HepG2 (cell line): ENCODE measurements around the gene NCOA6. TPM values are rescaled to one million over a fixed set of nuclear protein-coding genes. Genes with fewer than 3 reads are reported as not detected.

ENCODE experiments used
- ATF1 ChIP-seq: IDR thresholded peaks from 2 replicates; pipeline ENCODE4 v1.6.1; 2016; ENCODE audit warnings: mild to moderate bottlenecking, control low read depth
- CENPX ChIP-seq: sonication (generic); formaldehyde crosslinking; IDR thresholded peaks from 2 replicates; pipeline ENCODE4 v1.9.0; 2021; ENCODE audit warnings: mild to moderate bottlenecking, missing genetic modification reagents, moderate library complexity
- MXI1 ChIP-seq: IDR thresholded peaks from 3 replicates; pipeline ENCODE4 v1.6.1; 2012; ENCODE audit warnings: low read depth, low read length, inconsistent platforms, borderline replicate concordance
- NFKB2 ChIP-seq: sonication (generic); formaldehyde crosslinking; IDR thresholded peaks from 2 replicates; pipeline ENCODE4 v1.4.0; 2020; ENCODE audit warnings: missing genetic modification reagents, borderline replicate concordance
- NFYB ChIP-seq: sonication (generic); formaldehyde crosslinking; IDR thresholded peaks from 2 replicates; pipeline ENCODE4 v1.4.0; 2020; ENCODE audit warnings: missing genetic modification reagents
- SIN3B ChIP-seq: fragments of 150-350 bp; IDR thresholded peaks from 2 replicates; pipeline ENCODE4 v1.6.1; 2014; ENCODE audit warnings: low read length
- ZMYM2 ChIP-seq: sonication (generic); formaldehyde crosslinking; IDR thresholded peaks from 2 replicates; pipeline ENCODE4 v1.8.0; 2022; ENCODE audit warnings: mild to moderate bottlenecking, missing genetic modification reagents
- ZNF253 ChIP-seq: sonication (generic); formaldehyde crosslinking; IDR thresholded peaks from 2 replicates; pipeline ENCODE4 v1.8.0; 2022; ENCODE audit warnings: mild to moderate bottlenecking, missing genetic modification reagents, borderline replicate concordance
- ZNF317 ChIP-seq: sonication (generic); formaldehyde crosslinking; IDR thresholded peaks from 2 replicates; pipeline ENCODE4 v1.5.0; 2020; ENCODE audit warnings: mild to moderate bottlenecking, missing genetic modification reagents
- ZNF441 ChIP-seq: sonication (generic); formaldehyde crosslinking; IDR thresholded peaks from 2 replicates; pipeline ENCODE4 v1.7.0; 2021; ENCODE audit warnings: missing genetic modification reagents, borderline replicate concordance
- ZNF619 ChIP-seq: sonication (generic); formaldehyde crosslinking; IDR thresholded peaks from 2 replicates; pipeline ENCODE4 v1.4.0; 2020; ENCODE audit warnings: mild to moderate bottlenecking, missing genetic modification reagents
- ZNF766 ChIP-seq: sonication (generic); formaldehyde crosslinking; IDR thresholded peaks from 2 replicates; pipeline ENCODE4 v1.5.0; 2020; ENCODE audit warnings: missing genetic modification reagents, borderline replicate concordance
- ZNF780A ChIP-seq: sonication (generic); formaldehyde crosslinking; IDR thresholded peaks from 2 replicates; pipeline ENCODE4 v1.8.0; 2022; ENCODE audit warnings: mild to moderate bottlenecking, missing genetic modification reagents, moderate library complexity
- ZNF790 ChIP-seq: sonication (generic); formaldehyde crosslinking; IDR thresholded peaks from 2 replicates; pipeline ENCODE4 v1.8.0; 2022; ENCODE audit warnings: missing genetic modification reagents, mild to moderate bottlenecking, borderline replicate concordance
- polyA plus RNA-seq, 8 experiments: library from polyadenylated mRNA; depleted of rRNA in 3 of 8; stranded (reverse) in 7 of 8; unstranded in 1 of 8; fragments of >200 nt; fragmentation: Illumina TruSeq in 4 of 8; extraction: Trizol in 4 of 8; gene quantifications; 2 replicates each; pipeline versions ENCODE4 v1.2.1 to v1.2.3, GENCODE V29; 2011 to 2016; ENCODE audit warnings: low read depth in 4 of 8, missing spikeins in 1 of 8, mixed read lengths in 1 of 8; ENCODE audit not compliant: insufficient read depth in 1 of 8
- total RNA-seq, 5 experiments: library from RNA; depleted of rRNA; stranded (reverse); fragments of >200 nt; fragmentation: Illumina TruSeq; extraction: Trizol; gene quantifications; 2 replicates each; pipeline ENCODE4 v1.2.3, GENCODE V29; 2016; ENCODE audit warnings: low read depth in 1 of 5
- TF ChIP-seq, protein P1 (sequence below): sonication (generic); formaldehyde crosslinking; IDR thresholded peaks from 2 replicates; pipeline ENCODE4 v1.4.0; 2020; ENCODE audit warnings: missing genetic modification reagents
- TF ChIP-seq, protein P2 (sequence below): sonication (generic); formaldehyde crosslinking; IDR thresholded peaks from 2 replicates; pipeline ENCODE4 v1.9.0; 2022; ENCODE audit warnings: missing genetic modification reagents, mild to moderate bottlenecking, borderline replicate concordance
- TF ChIP-seq, protein P3 (sequence below): sonication (generic); formaldehyde crosslinking; conservative IDR thresholded peaks from 2 replicates; pipeline ENCODE4 v1.4.0; 2020; ENCODE audit warnings: missing genetic modification reagents
- TF ChIP-seq, protein P4 (sequence below): sonication (generic); formaldehyde crosslinking; IDR thresholded peaks from 2 replicates; pipeline ENCODE4 v1.5.1; 2020; ENCODE audit warnings: mild to moderate bottlenecking, missing genetic modification reagents, moderate library complexity
- TF ChIP-seq, protein P5 (sequence below): IDR thresholded peaks from 2 replicates; pipeline ENCODE4 v1.6.1; 2016; ENCODE audit warnings: mild to moderate bottlenecking, missing biosample characterization, missing genetic modification reagents

Gene NCOA6
- total and polyA plus RNA-seq, 2 of the 13 experiments (the other 11 are each of a cell fraction or from before 2014, with no cell fraction given) = 11.2 to 29.3 TPM

DNA sequence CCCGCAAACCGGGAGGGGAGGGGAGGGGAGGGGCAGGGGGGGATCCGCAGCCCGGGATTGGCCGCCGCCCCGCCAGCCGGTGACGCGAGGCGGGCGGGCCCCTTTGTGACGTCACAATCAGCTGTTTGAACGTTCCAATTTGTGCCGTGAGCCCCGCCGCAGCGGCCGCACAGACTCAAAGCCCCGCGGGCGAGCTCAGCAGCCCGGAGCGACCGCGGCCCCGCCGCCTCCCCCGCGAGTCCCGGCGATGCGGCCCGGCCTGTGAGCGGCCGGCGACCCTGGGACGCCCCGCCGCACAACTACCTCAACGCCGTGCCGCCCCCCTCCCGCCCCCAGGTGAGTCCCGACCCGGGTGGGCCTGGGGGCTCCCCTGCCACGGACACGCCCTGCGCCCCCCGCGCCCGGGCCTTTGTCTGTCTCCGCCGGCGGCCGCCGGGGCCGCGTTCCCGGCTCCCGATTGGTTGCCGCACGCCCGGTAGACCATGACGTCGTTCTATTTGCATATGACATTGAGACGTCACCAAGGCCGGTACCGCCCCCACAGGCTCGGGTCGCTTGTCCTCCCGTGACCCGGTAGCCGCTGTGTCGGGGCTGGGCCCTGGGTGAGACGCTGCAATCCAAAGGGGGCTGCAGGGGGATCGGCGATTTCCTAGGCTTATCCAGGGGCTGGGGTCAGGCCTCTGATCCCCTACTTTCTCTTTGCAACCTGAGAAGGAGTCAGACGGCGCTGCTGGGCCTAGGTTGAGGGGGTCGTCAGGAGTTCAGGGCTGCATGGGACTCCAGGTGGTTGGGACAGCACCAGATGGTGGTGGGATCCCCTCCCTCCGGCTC is 121.1 kb downstream of the NCOA6 start, which contains the start of gene TP53INP2 (continued):
- TF ChIP-seq, protein P1, sequence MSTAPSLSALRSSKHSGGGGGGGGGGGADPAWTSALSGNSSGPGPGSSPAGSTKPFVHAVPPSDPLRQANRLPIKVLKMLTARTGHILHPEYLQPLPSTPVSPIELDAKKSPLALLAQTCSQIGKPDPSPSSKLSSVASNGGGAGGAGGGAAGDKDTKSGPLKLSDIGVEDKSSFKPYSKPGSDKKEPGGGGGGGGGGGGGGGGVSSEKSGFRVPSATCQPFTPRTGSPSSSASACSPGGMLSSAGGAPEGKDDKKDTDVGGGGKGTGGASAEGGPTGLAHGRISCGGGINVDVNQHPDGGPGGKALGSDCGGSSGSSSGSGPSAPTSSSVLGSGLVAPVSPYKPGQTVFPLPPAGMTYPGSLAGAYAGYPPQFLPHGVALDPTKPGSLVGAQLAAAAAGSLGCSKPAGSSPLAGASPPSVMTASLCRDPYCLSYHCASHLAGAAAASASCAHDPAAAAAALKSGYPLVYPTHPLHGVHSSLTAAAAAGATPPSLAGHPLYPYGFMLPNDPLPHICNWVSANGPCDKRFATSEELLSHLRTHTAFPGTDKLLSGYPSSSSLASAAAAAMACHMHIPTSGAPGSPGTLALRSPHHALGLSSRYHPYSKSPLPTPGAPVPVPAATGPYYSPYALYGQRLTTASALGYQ (CRISPR knock-in tag) = no peak
- TF ChIP-seq, protein P2, sequence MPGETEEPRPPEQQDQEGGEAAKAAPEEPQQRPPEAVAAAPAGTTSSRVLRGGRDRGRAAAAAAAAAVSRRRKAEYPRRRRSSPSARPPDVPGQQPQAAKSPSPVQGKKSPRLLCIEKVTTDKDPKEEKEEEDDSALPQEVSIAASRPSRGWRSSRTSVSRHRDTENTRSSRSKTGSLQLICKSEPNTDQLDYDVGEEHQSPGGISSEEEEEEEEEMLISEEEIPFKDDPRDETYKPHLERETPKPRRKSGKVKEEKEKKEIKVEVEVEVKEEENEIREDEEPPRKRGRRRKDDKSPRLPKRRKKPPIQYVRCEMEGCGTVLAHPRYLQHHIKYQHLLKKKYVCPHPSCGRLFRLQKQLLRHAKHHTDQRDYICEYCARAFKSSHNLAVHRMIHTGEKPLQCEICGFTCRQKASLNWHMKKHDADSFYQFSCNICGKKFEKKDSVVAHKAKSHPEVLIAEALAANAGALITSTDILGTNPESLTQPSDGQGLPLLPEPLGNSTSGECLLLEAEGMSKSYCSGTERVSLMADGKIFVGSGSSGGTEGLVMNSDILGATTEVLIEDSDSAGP = peak; percentile 75
- TF ChIP-seq ZMYM2 (CRISPR knock-in tag) (no peak), ZNF441 (CRISPR knock-in tag) (peak; percentile 83; the same call in 1 of the 2 replicates), ZNF766 (CRISPR knock-in tag) (peak; percentile 4; the same call in 1 of the 2 replicates), ZNF790 (CRISPR knock-in tag) (0 out of 2 replicates have a peak, but pooled peaks have one; percentile 78), SIN3B (no peak; the same call in 1 of the 2 replicates), NFYB (CRISPR knock-in tag) (peak; percentile 73), ZNF619 (CRISPR knock-in tag) (peak; percentile 49; the same call in 1 of the 2 replicates), ZNF317 (CRISPR knock-in tag) (peak; percentile 70; the same call in 1 of the 2 replicates), CENPX (CRISPR knock-in tag) (no peak), ZNF780A (CRISPR knock-in tag) (no peak), MXI1 (peak; percentile 23; the same call in 1 of the 3 replicates), ZNF253 (CRISPR knock-in tag) (0 out of 2 replicates have a peak, but pooled peaks have one; percentile 18), NFKB2 (CRISPR knock-in tag) (peak; percentile 67; the same call in 1 of the 2 replicates), ATF1 (CRISPR knock-in tag) (peak; percentile 81)
- TF ChIP-seq, protein P3, sequence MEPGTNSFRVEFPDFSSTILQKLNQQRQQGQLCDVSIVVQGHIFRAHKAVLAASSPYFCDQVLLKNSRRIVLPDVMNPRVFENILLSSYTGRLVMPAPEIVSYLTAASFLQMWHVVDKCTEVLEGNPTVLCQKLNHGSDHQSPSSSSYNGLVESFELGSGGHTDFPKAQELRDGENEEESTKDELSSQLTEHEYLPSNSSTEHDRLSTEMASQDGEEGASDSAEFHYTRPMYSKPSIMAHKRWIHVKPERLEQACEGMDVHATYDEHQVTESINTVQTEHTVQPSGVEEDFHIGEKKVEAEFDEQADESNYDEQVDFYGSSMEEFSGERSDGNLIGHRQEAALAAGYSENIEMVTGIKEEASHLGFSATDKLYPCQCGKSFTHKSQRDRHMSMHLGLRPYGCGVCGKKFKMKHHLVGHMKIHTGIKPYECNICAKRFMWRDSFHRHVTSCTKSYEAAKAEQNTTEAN (CRISPR knock-in tag) = 0 out of 2 replicates have a peak, but pooled peaks have one; percentile 22
- TF ChIP-seq, protein P4, sequence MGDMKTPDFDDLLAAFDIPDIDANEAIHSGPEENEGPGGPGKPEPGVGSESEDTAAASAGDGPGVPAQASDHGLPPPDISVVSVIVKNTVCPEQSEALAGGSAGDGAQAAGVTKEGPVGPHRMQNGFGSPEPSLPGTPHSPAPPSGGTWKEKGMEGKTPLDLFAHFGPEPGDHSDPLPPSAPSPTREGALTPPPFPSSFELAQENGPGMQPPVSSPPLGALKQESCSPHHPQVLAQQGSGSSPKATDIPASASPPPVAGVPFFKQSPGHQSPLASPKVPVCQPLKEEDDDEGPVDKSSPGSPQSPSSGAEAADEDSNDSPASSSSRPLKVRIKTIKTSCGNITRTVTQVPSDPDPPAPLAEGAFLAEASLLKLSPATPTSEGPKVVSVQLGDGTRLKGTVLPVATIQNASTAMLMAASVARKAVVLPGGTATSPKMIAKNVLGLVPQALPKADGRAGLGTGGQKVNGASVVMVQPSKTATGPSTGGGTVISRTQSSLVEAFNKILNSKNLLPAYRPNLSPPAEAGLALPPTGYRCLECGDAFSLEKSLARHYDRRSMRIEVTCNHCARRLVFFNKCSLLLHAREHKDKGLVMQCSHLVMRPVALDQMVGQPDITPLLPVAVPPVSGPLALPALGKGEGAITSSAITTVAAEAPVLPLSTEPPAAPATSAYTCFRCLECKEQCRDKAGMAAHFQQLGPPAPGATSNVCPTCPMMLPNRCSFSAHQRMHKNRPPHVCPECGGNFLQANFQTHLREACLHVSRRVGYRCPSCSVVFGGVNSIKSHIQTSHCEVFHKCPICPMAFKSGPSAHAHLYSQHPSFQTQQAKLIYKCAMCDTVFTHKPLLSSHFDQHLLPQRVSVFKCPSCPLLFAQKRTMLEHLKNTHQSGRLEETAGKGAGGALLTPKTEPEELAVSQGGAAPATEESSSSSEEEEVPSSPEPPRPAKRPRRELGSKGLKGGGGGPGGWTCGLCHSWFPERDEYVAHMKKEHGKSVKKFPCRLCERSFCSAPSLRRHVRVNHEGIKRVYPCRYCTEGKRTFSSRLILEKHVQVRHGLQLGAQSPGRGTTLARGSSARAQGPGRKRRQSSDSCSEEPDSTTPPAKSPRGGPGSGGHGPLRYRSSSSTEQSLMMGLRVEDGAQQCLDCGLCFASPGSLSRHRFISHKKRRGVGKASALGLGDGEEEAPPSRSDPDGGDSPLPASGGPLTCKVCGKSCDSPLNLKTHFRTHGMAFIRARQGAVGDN (CRISPR knock-in tag) = peak; percentile 76
- TF ChIP-seq, protein P5, sequence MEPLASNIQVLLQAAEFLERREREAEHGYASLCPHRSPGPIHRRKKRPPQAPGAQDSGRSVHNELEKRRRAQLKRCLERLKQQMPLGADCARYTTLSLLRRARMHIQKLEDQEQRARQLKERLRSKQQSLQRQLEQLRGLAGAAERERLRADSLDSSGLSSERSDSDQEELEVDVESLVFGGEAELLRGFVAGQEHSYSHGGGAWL (CRISPR knock-in tag) = peak; percentile 57; the same call in 1 of the 2 replicates
